GM19035 (cell line): ENCODE results near the gene PLEKHA7.
"Not testable (repeated sequence)": the region's sequence is repeated elsewhere in the genome, so short reads cannot be mapped to it uniquely, and the experiment has no call there.

Experiments
- ATAC-seq: cut with Tn5 transposase; IDR thresholded peaks from one replicate; pipeline ENCODE4 v1.9.1; 2021; ENCODE audit not compliant: unreplicated experiment

Gene PLEKHA7

DNA sequence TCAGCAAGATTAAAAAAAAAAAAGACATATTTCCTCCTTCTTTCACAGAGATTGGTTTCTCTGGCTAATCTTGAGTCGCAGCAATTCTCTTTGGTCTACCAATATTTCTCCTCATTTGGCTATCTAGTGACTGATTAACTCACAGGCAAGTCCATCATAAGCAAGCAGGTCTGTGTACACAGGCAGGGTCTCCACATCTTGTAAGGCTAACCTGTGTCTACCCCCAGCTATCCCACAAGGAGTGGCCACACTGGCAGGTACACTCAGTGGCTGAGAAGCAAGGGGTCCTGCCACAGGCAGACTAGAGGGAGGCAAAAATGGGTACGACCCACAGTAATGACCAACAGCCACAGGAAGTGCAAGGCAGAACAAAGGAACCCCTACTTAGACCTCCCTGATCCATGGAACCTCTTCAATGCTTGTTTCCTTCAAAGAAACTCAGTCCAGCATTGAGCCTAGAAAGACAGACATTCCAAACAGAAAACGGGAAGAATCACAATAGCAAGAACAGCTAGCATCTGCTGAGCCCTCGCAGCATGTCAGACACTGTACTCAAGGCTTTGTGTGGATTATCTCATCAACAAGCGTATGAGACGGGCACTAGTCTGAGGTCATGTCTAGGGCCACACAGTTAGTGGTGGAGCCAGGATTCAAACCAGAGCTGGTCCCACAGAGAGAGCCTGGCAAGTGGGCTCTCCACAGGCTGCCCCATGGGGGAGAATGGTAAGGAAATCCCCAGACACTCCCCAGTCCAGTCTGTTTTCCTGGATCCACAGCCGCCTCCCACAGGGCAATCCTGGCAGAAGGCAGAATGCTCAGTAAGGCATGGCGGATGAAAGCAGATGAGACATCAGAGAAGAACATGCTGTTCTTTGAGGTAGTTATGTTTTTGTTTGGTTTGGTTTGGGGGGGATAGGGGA, 34.3 kb downstream of the PLEKHA7 start:
- no peak for ATAC-seq

DNA sequence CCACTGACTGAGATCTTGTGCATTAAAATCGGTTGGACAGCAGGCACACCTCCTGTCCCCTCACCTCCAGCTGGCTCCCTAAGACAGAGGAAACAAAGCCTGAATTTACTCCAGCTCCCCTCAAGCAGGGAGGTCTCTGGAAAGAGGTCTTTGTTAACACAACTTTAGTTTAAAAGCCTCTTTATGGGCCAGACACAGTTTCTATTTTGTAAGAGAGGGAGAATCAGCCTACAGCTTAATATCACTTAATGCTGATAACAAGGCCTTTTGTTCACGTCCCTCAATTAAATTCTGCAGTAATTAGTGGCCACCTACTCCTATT, 36.3 kb downstream of the PLEKHA7 start:
- ATAC-seq = no peak

DNA sequence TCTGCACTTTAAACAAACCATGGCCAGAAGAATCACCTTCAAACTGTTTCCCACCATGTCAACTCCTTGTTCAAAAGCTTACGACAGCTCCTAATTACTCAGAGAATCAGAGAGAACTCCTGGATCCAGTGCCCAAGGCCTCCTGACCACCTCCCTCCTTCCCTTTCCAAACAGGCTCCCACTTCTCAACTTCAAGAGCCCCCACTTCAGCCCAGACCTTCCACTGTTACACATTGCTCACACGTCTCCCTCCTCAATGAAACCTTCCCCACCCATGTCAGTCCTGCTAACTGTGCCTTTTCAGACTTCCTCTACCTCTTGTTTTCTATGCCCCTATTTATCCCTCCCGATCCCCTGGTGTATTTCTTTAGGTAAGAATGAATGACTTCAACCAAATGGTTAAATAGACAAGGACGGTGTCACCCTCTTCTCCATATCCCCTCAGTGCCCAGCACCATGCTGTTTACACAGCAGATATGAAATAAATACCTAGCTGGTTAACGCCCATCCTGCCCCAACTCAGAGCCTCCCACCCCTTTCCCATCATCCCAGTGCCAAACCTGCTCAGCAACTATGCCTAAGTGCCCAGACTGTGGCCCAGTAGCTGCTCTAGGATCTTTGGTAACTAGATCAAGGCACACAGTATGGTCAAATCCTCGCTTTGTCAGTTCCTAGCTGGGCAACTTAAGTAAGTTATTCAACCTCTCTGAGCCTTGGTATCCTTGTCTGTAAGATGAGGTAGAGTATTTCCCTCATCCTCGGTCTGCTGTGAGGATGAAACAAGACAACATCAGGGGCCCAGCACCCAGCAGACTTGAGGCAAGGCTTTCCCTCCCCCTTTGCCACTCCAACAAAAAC, 36.8 kb downstream of the PLEKHA7 start:
- no peak for ATAC-seq

DNA sequence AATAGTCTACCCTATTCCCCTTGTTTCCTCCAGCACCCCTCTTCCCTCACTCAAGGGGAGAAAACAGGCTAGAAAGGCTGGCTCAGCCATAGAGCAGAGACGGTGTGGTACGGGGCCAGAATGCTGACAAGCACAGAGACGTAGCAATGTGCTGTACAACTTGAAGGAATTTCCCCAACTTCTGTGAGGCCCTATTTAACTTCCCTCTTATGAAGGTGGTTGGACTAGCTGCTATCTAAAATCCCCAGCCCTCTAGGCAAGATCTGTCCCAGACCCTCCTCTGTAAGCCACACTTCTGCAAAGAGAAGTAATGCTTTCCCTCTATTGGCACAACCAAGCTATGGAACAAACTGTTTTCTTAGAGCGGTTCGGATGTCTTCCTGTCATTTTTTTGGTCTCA, 37.8 kb downstream of the PLEKHA7 start:
- ATAC-seq = no peak

DNA sequence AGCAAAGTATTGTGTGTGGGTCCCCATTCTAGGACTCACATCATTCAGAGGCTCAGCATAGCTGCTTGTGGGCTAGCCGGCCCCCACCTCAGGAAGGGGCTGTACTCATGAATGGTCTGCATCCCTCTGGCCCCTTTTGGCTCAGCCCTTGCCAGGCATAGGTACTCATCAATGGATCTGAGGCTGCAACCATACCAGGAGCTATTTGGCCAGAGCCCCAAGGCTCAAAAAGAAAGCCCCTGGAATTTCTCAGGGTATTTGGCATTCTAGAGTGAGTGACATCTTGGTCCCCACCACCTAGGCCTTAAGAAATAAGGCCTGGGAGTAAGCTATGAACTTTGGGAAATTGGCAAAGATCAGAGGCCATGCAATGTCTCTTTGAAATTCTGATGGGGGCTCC, 38.3 kb downstream of the PLEKHA7 start:
- no peak for ATAC-seq

DNA sequence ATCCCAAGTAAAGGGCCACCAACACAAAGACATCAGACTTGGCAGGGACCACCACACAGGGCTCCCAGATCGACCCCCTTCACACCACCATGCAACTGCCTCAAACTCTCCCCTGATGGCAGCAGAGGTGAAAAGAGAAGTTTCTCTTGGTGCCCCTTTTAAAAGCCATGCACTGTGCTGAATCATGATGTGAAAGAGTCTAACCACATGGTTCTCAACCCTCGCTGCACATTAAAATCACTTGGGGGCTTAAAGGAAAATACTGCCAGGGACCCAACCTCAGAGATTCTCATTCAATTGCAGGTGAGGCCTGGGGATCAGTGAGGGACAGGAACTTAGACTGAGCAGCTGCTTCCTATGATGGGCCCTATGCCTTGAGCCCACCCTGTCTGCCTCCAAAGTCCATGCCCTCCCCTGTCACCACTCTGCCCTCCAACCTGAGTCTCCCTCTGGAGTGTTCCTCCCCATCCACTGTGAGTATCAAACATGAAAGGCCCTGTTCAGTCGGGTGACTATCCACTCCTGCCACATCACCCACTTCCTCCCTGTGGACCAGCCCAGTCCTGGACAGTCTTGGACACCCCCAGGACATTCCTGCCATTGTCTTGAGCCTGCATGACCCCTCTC, 40.8 kb downstream of the PLEKHA7 start:
- ATAC-seq = no peak

DNA sequence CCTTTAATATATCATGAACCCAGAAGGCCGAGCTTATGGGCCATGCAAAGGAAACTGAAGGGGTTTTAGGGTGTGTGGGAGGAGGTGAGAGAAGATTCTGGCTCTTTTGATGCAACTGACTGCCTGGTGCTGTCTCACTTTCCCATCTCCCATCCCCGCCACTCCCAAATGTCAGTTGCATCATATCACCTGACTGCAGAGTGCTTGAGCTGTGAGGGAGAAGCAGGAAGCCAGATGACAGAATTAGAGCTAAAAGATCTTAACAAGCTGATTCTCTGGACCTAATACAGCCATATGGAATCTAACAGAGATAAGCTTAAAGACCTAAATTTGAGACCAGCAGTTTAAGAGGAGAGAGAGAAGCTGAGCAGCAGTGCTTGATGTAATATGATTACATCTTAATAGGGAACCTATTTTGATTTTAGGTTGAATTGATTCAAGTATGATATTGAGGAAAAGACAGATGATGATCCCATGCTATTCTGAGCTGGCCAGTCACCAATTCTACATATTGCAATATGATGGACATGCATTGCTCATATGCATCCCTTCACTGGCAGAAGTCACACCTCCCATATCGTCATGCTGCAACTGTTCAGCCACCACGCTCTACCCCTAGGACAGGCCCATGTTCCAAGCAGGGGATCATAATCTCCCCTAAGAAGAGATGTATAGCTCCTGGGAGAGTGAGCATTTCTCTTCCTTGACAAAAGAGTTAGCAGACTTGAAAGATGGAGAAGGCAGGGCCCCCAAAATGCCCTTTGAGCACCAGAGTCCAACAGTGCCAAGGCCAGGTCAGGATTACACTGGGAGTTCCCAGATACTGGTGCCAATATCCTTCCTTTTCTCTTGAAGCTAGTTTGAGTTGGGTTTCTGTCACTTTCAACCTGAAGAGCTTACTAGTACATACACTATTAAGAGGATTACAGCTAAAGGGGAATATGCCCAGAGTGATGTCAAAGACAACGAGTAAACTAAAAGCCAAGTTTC, 44.9 kb downstream of the PLEKHA7 start:
- ATAC-seq = no peak

DNA sequence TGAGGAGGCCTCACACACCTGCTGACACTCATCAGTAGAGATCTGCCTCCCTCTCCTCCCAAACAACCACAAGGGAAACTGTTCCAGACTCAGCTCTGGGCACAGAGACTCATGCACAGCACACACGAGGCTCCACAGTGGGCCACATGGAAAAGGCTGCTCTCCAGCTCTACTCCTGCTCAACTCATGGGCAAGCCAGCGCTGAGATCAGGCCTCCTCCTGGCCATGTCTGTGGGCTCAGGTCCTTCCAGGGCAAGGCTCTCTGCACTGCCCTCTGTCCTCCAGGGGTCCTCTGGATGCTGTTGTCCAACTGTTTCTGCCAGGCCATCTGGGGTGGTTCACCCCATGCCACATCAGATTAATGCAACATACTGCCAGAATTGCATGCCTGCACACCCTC, 46.0 kb downstream of the PLEKHA7 start:
- no peak for ATAC-seq

DNA sequence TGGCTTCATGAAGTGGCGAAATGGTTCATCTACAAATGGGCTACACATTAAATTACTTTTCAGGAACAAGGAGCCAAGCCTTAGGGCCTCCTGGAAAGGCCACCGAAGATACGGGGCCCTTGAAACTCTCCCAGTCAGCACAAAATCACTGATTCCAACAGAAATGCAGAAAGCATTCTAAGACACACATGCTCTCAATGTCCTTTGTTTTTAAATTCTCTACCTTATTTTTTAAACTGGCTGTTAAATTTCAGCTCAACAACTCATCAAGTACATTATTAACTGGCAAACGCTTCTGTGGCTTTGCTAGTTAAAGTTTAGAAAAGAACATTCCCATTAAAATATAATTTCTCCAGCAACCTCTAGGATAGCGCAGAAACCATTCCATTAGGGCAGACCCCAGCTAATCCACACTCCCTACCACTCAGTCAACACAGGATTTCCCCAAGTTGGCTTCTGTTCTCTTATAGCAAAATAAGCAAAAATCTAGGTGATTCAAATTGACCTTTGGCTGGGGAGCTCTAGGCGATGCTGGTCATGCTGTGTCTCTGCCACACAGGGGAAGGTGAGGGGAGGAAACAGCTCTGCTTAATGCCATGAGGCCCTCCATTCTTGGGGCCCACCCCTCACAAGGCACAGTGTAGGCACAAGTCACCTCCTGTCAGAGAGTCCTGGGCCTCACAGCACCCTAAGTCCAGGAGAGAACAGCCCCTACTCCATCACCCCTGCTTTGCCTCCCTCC, 47.1 kb downstream of the PLEKHA7 start:
- ATAC-seq = no peak

DNA sequence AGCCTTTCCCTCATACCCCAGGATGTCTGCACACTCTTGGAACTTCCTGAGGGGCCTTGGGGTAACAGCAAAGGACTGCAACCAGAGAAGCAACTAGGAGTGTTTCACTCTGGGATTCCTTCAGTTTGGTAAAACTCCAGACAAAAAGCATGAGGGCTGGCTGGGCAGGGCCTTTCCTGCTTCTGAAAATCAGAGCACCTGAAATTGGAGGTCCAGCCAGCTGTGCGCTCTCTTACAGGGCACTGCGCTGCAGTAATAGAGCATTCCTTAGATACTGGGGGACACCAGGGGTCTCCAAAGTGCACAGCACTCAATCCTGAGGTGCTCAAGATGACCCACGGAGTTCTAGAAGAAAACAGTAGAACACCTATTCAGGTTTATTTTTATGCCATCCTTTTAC, 49.7 kb downstream of the PLEKHA7 start:
- ATAC-seq = no peak

DNA sequence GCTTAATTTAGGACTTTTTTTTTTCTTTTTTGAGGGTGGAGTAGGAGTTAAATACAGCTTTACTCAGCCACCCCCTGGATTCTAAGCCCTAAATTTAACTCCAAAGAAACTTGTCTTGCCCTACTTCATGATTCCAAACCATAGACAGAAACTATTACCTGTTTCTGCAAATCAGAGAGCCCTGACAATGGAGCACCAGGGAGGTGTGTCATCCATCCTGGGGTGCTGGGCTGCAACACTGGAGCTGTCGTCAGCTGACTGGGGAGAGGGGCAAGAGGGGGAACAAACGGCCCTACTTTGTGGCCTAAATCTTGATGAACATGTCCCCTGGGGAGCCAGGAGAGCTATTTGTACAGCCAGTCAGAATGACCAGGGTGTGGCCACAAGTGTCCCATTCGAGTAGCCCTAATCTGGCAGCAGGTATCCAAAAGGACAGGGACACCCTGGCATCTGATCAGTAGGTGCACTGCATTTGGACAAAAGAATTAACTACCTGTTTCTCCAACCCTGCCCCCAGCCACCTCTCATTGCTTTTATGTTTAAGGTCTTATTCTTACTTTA, 50.8 kb downstream of the PLEKHA7 start:
- ATAC-seq = no peak

DNA sequence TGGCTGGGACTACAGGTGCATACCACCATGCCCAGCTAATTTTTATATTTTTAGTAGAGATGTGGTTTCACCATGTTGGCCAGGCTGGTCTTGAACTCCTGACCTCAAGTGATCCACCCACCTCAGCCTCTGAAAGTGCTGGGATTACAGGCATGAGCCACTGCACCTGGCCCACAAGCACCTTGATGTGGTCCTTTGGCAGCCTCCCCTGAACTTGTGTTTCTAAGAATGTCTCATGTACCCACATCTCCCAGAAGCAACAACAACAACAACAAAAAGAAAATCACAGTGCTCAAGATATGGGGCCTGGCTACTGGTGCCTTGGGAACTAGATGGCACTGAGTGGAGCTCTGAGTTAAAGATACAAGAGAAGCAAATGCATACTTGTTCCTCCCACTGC, 51.6 kb downstream of the PLEKHA7 start:
- ATAC-seq = not testable (repeated sequence)

DNA sequence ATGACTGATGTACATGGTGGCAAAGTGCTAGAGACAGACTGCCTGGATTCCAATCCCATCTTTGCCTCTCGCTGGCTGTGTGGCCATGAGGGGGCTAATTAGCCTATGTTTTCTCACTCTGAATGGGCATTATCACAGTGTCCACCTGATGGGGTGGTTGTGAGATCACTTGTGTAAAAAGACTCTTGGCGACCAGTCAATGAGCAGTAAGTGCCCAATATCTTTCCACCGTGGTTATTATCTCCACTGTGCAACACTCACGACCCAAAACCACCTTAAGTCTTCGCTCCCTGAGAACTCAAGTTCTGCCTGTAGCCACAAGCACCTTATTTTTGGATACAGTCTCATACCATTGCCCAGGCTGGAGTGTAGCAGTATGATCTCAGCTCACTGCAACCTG, 52.1 kb downstream of the PLEKHA7 start:
- ATAC-seq = no peak

DNA sequence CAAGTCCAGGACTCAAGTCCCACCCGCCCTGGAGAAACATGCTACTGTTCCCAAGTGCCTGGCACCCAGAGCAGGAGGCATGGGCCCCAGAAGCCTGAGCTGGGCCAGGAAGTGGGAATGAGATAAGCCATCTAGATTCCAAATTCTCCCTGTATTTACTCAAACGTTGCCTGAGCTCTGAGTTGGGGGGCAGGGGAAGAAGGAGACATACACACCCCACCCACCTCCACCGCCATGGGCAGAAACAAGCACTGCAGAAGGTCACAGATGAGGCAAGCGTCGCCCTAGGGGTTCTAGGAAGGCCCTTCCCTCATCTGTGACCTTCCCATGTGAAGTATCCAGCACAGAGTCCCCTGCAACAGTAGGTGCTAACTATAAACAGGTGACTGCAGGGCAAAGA, 54.0 kb downstream of the PLEKHA7 start:
- no peak for ATAC-seq

DNA sequence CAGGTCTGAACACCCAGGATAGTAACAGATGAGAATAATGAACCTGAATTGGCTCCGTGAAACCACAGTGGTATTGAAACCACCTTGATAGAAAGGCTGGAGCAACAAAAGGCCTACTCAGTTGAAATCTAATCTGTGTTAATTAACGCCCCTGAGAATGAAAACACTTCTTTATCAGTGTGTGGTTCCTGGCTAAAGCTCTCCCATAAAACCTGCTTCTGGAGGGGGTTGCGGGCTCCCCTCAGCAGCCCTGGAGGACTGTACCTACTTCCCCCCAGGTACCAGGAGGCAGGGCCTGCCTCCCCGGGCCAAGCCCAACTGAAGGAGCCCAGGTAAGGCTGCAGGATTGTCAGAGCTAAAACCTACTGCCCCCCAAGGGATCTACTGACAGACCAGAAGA, 54.6 kb downstream of the PLEKHA7 start:
- no peak for ATAC-seq

DNA sequence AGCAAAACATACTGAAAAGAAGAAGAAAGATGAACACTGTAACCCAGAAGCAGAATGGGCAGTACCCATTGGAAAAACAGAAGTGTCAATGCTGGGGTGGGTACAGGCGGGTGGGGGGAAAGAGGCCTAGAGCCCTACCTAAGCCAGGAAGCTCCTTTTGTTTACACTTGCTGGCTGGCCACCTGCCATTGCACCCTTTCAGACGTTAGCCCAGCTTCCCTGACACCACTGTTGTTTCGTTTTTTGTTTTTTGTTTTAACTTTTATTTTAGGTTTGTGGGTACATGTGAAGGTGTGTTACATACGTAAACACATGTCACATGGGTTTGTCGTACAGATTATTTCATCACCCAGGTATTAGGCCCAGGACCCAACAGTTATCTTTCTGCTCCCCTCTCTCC, 55.4 kb downstream of the PLEKHA7 start:
- ATAC-seq = no peak

DNA sequence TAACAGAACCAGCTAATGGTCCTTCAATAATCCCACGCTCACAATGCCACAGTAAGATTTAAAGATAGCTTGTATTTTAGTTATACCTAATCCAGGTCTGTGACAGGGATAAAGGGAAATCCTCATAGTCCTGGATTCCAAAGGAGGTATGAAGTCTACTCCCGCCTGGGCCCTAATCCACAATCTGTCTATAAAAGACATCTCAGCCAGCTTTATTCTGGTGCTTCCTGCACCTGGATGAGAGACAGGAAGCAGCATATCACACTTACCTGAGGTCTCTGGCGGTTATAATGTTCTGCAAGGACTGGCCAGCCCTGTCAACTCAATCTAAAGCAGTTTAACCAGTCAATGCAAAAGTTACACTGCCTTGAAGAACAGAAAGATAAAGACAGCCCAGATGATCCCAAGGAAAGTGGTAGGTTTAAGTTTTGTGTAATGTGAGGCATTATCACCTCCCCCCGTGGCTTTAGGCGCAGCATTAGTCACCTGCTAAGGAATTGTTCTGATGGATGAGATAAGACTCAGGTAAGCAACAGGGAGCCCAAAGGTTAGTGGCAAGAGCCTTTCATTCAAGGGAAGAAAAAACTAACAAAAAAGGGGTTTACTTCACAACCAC, 57.6 kb downstream of the PLEKHA7 start:
- no peak for ATAC-seq

DNA sequence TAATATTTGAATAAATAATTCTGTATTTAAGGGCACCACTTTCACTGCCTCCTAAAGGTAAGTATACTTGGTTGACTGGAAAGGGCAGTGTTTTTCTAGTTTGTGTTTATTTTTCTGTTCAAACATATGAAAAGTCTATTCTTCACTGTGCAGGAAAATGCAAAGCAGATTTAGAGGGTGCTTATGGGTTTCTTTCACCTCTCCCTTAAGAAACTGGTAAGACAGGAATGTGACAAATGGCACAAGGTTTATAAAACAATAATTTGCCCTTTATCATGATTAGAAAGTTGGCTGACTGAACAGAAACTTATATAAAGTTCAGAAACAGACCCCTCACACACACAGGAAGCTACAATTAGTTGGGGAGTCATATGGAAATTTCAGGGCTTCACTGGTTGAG, 60.6 kb downstream of the PLEKHA7 start:
- ATAC-seq = no peak
